Transverse colon (tissue), 4 donors: Measurements from ENCODE around the gene CCDC6. TPM values are rescaled to one million over a fixed set of nuclear protein-coding genes. Genes with fewer than 3 reads are reported as not detected.

Experiments
- DNase-seq: peaks from one replicate; pipeline ENCODE4 v3.0.0-alpha.2; 2019
- H3K27ac ChIP-seq, 4 donors: fragments of 200-600 bp; sonication (generic); 2 replicates each; pipeline ENCODE4 v1.5.1; 2016 to 2018; ENCODE audit warnings: inconsistent platforms in 4 of 4
- H3K27me3 ChIP-seq: fragments of 200-600 bp; sonication (generic); 2 replicates; pipeline ENCODE4 v1.5.1; 2017; ENCODE audit warnings: inconsistent platforms
- H3K36me3 ChIP-seq, 4 donors: fragments of 200-600 bp; sonication (generic); 2 replicates each; pipeline ENCODE4 v1.5.1; 2017 to 2019; ENCODE audit warnings: inconsistent platforms in 4 of 4
- H3K4me1 ChIP-seq, 4 donors: fragments of 200-600 bp; sonication (generic); 2 replicates each; pipeline ENCODE4 v1.5.1; 2017 to 2020; ENCODE audit warnings: inconsistent platforms in 4 of 4
- H3K4me3 ChIP-seq, 4 donors: fragments of 200-600 bp; sonication (generic); 1 replicate in 1 of 4; 2 replicates in 3 of 4; pipeline versions ENCODE4 v1.5.1 to v1.6.1; 2017 to 2019; ENCODE audit warnings: inconsistent platforms in 4 of 4
- H3K9me3 ChIP-seq, 2 donors: fragments of 200-600 bp; sonication (generic); 2 replicates each; pipeline ENCODE4 v1.5.1; 2017 to 2019; ENCODE audit warnings: inconsistent platforms in 2 of 2
- EP300 ChIP-seq: sonication (generic); formaldehyde crosslinking; IDR thresholded peaks from one replicate; pipeline ENCODE4 v1.6.1; 2017; ENCODE audit warnings: antibody characterized with exemption, low read depth
- POLR2A ChIP-seq: fragments of 450-650 bp; IDR thresholded peaks from one replicate; pipeline ENCODE4 v1.6.1; 2016; ENCODE audit warnings: antibody characterized with exemption, mild to moderate bottlenecking, moderate library complexity
- POLR2AphosphoS5 ChIP-seq, 3 donors: sonication (generic); formaldehyde crosslinking; IDR thresholded peaks; one replicate each; pipeline ENCODE4 v1.6.1; 2016; ENCODE audit warnings: antibody characterized with exemption in 3 of 3
- WGBS, 2 donors: methylation state at CpG; one replicate each; pipeline ENCODE4 v1.1.5; 2018; ENCODE audit warnings: low coverage in 1 of 2; 5-methylcytosine and 5-hydroxymethylcytosine counted together
- in situ Hi-C, 4 donors: fragments of 200-750 bp; cut with MboI; loops; one replicate each; pipeline versions ENCODE4 v1.15.0 to v1.15.1; 2017; ENCODE audit warnings: low sequenced_read_pairs in 3 of 4, low pct_ligation_motif_present in 1 of 4, low pct_unique_long_range_greater_than_20kb in 1 of 4
- intact Hi-C: fragments of 100-400 bp; cut with DNase I; formaldehyde crosslinking; loops from one replicate; pipeline ENCODE4 v1.15.1; 2023; ENCODE audit warnings: low total_unique reads
- total RNA-seq, 4 donors: library from RNA; depleted of rRNA; stranded (reverse); fragments of >200 nt; gene quantifications; one replicate each; pipeline ENCODE4 v1.1.0, GENCODE V29; 2016
- TF ChIP-seq, protein P1 (sequence below), 5 experiments: fragments of 200-600 bp in 3 of 5; fragments of 450-650 bp in 2 of 5; sonication (generic) in 3 of 5; IDR thresholded peaks; 1 replicate in 2 of 5; 2 replicates in 3 of 5; pipeline ENCODE4 v1.5.1; 2016 to 2017; ENCODE audit warnings: antibody characterized with exemption in 5 of 5, inconsistent platforms in 3 of 5, mild to moderate bottlenecking in 2 of 5, moderate library complexity in 1 of 5

The CCDC6 gene
- total RNA-seq, 4 donors from 2014 or later = 26.2 to 56.7 (median 49.5) TPM

DNA sequence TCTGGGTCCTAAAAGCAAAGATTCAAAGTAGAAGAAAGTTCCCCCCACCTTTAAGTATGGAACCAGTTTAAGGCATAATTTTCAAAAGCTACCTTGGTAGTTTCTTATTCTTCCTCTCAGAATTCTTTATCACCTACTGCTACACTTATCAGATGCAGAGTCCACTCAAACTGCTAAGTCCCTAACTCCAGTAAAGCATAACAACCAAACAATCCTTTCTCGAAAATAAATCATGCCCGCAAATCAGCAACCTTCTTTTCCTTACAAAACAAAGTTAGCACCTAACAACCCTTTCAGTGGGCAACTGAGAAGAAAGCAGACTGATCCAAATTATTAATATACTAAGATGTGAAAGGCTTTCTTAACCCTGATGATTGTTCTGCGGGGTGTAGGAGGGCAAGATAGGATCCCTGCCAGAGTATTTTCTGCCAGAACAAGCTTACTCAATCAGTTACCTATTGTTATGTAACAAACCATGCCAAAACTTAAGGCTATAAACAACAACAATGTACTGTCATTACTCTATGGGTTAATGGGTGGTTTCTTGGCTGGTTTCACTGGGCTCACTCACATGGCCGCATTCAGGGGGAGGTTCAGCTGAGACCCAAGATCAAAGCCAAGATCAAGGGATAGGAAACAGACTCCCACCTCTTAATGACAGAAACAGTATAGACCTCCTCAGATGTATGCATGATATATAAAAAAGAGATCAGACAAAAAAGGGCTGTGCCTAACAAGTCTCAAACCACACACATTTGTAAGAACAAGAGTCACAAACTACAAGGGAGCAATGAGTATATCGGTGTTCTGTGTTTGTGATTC is 42.0 kb downstream of the CCDC6 start:
- 34 to 46% methylated on average over 5 of the region's 5 CpGs for WGBS, 2 donors

DNA sequence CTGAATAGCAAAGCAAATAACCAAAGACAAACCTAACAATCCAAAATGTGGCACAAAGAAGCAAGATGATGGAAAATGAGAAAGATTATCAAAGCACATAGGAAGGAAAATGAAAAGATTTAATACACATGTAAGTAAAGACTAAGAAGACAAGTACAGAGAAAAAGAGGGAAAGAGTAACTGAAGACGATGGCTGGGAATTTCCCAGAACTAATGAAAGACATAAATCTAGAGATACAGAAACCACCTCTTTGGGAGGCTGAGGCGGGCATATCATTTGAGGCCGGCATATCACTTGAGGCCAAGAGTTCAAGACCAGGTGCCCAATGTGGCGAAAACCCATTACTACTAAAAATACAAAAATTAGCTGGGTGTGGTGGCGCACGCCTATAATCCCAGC is 46.8 kb downstream of the CCDC6 start:
- DNase-seq = no peak
- TF ChIP-seq EP300 (no peak), POLR2AphosphoS5 (IDR thresholded peaks at IDR 0.05) (no peak), POLR2A (no peak)
- TF ChIP-seq, protein P1, sequence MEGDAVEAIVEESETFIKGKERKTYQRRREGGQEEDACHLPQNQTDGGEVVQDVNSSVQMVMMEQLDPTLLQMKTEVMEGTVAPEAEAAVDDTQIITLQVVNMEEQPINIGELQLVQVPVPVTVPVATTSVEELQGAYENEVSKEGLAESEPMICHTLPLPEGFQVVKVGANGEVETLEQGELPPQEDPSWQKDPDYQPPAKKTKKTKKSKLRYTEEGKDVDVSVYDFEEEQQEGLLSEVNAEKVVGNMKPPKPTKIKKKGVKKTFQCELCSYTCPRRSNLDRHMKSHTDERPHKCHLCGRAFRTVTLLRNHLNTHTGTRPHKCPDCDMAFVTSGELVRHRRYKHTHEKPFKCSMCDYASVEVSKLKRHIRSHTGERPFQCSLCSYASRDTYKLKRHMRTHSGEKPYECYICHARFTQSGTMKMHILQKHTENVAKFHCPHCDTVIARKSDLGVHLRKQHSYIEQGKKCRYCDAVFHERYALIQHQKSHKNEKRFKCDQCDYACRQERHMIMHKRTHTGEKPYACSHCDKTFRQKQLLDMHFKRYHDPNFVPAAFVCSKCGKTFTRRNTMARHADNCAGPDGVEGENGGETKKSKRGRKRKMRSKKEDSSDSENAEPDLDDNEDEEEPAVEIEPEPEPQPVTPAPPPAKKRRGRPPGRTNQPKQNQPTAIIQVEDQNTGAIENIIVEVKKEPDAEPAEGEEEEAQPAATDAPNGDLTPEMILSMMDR (IDR thresholded peaks at IDR 0.05) = no peak
- Histone ChIP-seq H3K4me1 (peaks cover 14 to 53% (median 29%) of the 10 kb centered on the region in 4 donors), H3K9me3 (no peaks in the 10 kb centered on the region), H3K4me3 (no peak overlapping the region), H3K27ac (no peak overlapping the region), H3K27me3 (no peaks in the 10 kb centered on the region), H3K36me3 (no peaks in the 10 kb centered on the region)
- in situ Hi-C loops (loop anchor here in 1 of 4 donors (10.0 kb wide), 1 partner anchor 185 kb away; no protein-coding TSS in a partner anchor), intact Hi-C loops (no loop called here)
- 88 to 90% methylated on average over 3 to 6 of the region's 6 CpGs for WGBS, 2 donors

More for the DNA sequence above, 42.0 kb downstream of the CCDC6 start:
- Histone ChIP-seq H3K27me3 (no peaks in the 10 kb centered on the region), H3K4me3 (no peak overlapping the region), H3K36me3 (no peaks in the 10 kb centered on the region), H3K27ac (peak overlapping the region; percentile 48 to 74 (median 57)), H3K9me3 (no peaks in the 10 kb centered on the region), H3K4me1 (peaks cover 21 to 53% (median 34%) of the 10 kb centered on the region in 4 donors)
- in situ Hi-C loops (no loop called here), intact Hi-C loops (loop anchor here (2.0 kb wide), 1 partner anchor 36 kb away; no protein-coding TSS in a partner anchor)
- no peak for TF ChIP-seq POLR2AphosphoS5 (IDR thresholded peaks at IDR 0.05)
- TF ChIP-seq, protein P1 (IDR thresholded peaks at IDR 0.05) = no peak
- no peak for TF ChIP-seq POLR2A
- TF ChIP-seq EP300 = no peak
- no peak for DNase-seq

DNA sequence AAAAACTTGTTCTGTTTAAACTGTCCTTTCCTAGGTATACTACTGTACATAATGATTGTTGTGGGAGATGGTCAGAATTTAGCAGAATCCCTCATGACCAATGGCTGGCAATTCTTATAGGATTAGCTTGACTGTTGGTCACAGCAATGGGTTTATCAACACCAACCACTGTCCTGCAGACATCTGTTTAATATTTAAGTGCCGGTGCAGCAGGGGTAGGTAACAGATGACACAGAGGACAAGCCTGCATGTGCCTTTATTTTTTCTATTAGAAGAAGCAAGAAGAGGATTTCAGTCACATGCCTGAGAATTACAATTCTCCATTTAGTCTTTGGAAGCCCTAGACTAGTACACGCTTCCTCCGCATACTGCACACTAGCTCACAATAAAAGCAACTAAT is 48.4 kb downstream of the CCDC6 start:
- TF ChIP-seq EP300 (no peak), POLR2AphosphoS5 (IDR thresholded peaks at IDR 0.05) (no peak), POLR2A (no peak)
- TF ChIP-seq, protein P1 (IDR thresholded peaks at IDR 0.05) = no peak
- Histone ChIP-seq H3K27ac (no peak overlapping the region), H3K4me3 (no peak overlapping the region), H3K4me1 (peaks cover 10 to 53% (median 22%) of the 10 kb centered on the region in 4 donors), H3K27me3 (no peaks in the 10 kb centered on the region), H3K9me3 (no peaks in the 10 kb centered on the region), H3K36me3 (no peaks in the 10 kb centered on the region)
- intact Hi-C loops = no loop called here
- in situ Hi-C loops = loop anchor here in 1 of 4 donors (10.0 kb wide), 1 partner anchor 187 kb away; no protein-coding TSS in a partner anchor
- 93 to 100% methylated on average over 2 to 3 of the region's 3 CpGs for WGBS, 2 donors
- no peak for DNase-seq

DNA sequence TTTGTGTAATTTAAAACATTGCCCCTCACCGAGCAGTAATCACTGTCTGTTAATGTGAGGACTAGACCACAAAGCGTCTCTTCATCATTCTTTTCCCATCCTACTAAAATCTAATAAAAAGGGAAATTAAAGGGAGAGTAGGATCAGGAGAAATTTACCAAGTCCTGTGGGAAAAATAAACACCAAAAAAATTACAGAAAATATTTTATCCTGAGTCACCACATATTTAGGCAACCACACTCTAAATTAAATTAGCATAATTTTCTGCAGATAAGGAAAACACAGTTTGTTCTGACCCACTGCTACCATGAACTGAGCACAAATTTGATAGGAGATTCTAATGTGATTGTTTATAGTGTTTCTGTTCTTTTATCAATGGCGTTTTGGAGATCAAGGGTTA is 49.3 kb downstream of the CCDC6 start:
- no peak for DNase-seq
- peaks cover 10 to 59% (median 22%) of the 10 kb centered on the region in 4 donors for H3K4me1 ChIP-seq
- intact Hi-C loops = no loop called here
- 71 to 75% methylated on average over 3 of the region's 3 CpGs for WGBS, 2 donors
- in situ Hi-C loops = loop anchor here in 1 of 4 donors (10.0 kb wide), 1 partner anchor 188 kb away; no protein-coding TSS in a partner anchor
- TF ChIP-seq POLR2A (no peak), POLR2AphosphoS5 (IDR thresholded peaks at IDR 0.05) (no peak), EP300 (no peak)
- TF ChIP-seq, protein P1 (IDR thresholded peaks at IDR 0.05) = no peak
- H3K27me3 ChIP-seq = no peaks in the 10 kb centered on the region
- no peak overlapping the region for H3K27ac ChIP-seq
- H3K36me3 ChIP-seq = no peaks in the 10 kb centered on the region
- H3K4me3 ChIP-seq = no peak overlapping the region
- H3K9me3 ChIP-seq = no peaks in the 10 kb centered on the region
